Pancreas (tissue), 10 donors: ENCODE results near the gene TICAM1. TPM values are rescaled to one million over a fixed set of nuclear protein-coding genes. Genes with fewer than 3 reads are reported as not detected.

Source experiments
- ATAC-seq, 4 donors: fragments of 200-7000 bp; cut with Tn5 transposase; one replicate each; pipeline versions ENCODE4 v1.8.0 to v1.9.1; 2020; ENCODE audit warnings: mild to moderate bottlenecking in 4 of 4, moderate library complexity in 4 of 4
- DNase-seq, 6 donors: peaks; one replicate each; pipeline ENCODE4 v3.0.0-alpha.2; 2020
- FAIRE-seq: peaks from 2 replicates; lab custom pipeline; 2012; peaks lifted over from hg19 to GRCh38; lab: Jason Lieb, UNC
- H3K27ac ChIP-seq, 4 donors: fragments of 200-600 bp; sonication (generic); 1 replicate in 3 of 4; 2 replicates in 1 of 4; pipeline versions ENCODE4 v1.5.0 to v1.8.0; 2020
- H3K27me3 ChIP-seq, 4 donors: fragments of 200-600 bp; one replicate each; pipeline ENCODE4 v1.8.0; 2021
- H3K36me3 ChIP-seq, 3 donors: fragments of 200-600 bp; sonication (generic) in 1 of 3; one replicate each; pipeline versions ENCODE4 v1.5.0 to v1.8.0; 2020 to 2021
- H3K4me1 ChIP-seq, 3 donors: fragments of 200-600 bp; one replicate each; pipeline ENCODE4 v1.8.0; 2021
- H3K4me3 ChIP-seq, 4 donors: fragments of 200-600 bp; sonication (generic) in 2 of 4; one replicate each; pipeline versions ENCODE4 v1.5.0 to v1.8.0; 2020 to 2021
- H3K9me3 ChIP-seq, 4 donors: fragments of 200-600 bp; one replicate each; pipeline ENCODE4 v1.8.0; 2021
- CTCF ChIP-seq, 4 donors: fragments of 200-600 bp; sonication (generic) in 3 of 4; IDR thresholded peaks; one replicate each; pipeline versions ENCODE4 v1.5.0 to v1.8.0; 2021; ENCODE audit warnings: antibody characterized with exemption in 4 of 4
- WGBS, 2 donors: extraction: QIAGEN DNeasy Blood & Tissue Kit; methylation state at CpG; one replicate each; pipeline ENCODE4 v1.1.7; 2013; 5-methylcytosine and 5-hydroxymethylcytosine counted together
- intact Hi-C, 3 donors: fragments of 100-400 bp; cut with DNase I; formaldehyde crosslinking; loops; one replicate each; pipeline versions ENCODE4 v1.11.1 to v1.14.2; 2022
- microRNA-seq, 2 donors: library from miRNA; unstranded; fragments of <30 nt; microRNA quantifications; one replicate each; pipeline versions ENCODE4 to v1.1.0, GENCODE V29; 2019 to 2020
- polyA plus RNA-seq, 2 donors: library from polyadenylated mRNA; stranded (reverse); fragments of 200-250 nt; gene quantifications; one replicate each; pipeline ENCODE4 v1.2.3, GENCODE V29; 2013
- total RNA-seq, 6 donors: library from RNA; stranded (reverse); fragmentation: NEBNext Ultra II Directional in 4 of 6; extraction: Animal tissue kit (Norgen Biotek cat#: 25700) in 4 of 6; gene quantifications; one replicate each; pipeline versions ENCODE4 v1.2.1 to v1.2.4, GENCODE V29; 2021 to 2023
- donor health status: healthy with polysubstance abuse.
- donor health status: DM: no; HTN: no; CAD: no; lungs with moderate emphysema.
- donor health status: DM: no; HTN: no; CAD: no.
- donor health status: control.
- donor health status: control.
- donor health status: Bipolar disorder and iron deficiency.
- donor health status: DM: yes; HTN: yes; CAD: no.
- donor health status: DM: no; HTN: no; CAD: no.
- donor health status: DM: no; HTN: no; CAD: no.
- donor health status: DM: yes; HTN: yes; CAD: no.

The TICAM1 gene
- total and polyA plus RNA-seq, 8 donors, result 4.9 to 14.1 (median 7.8) TPM

GRCh38 chr19:4772566-4772965 is 58.9 kb downstream of the TICAM1 start:
- H3K4me1 ChIP-seq, result no peaks in the 10 kb centered on the region
- TF ChIP-seq CTCF (IDR thresholded peaks at IDR 0.05), result no peak
- no peaks in the 10 kb centered on the region for H3K36me3 ChIP-seq
- H3K4me3 ChIP-seq, result no peak overlapping the region
- 13 to 17% methylated on average over 2 of the region's 2 CpGs for WGBS, 2 donors
- no peaks in the 10 kb centered on the region for H3K27me3 ChIP-seq
- DNase-seq (no peak), FAIRE-seq (no peak), ATAC-seq (no peak)
- no peaks in the 10 kb centered on the region for H3K9me3 ChIP-seq
- no peak overlapping the region for H3K27ac ChIP-seq
- intact Hi-C loops, result no loop called here

GRCh38 chr19:4768934-4769777 is 62.4 kb downstream of the TICAM1 start:
- Histone ChIP-seq H3K4me3 (peak overlapping the region in 1 of 4 donors; percentile 13), H3K4me1 (no peaks in the 10 kb centered on the region), H3K9me3 (no peaks in the 10 kb centered on the region), H3K36me3 (no peaks in the 10 kb centered on the region), H3K27me3 (no peaks in the 10 kb centered on the region), H3K27ac (no peak overlapping the region)
- intact Hi-C loops, result no loop called here
- FAIRE-seq, result no peak
- DNase-seq, result peak; percentile 71 to 89 (median 86)
- WGBS, 2 donors, result 6 to 9% methylated on average over 37 of the region's 37 CpGs
- no peak for TF ChIP-seq CTCF (IDR thresholded peaks at IDR 0.05)
- ATAC-seq, result peak; percentile 82 to 99 (median 87)

Small RNA genes within 50 kb of the gene (microRNA-seq; reads per million reads assigned to microRNA genes)
- 14.3 to 19.1 reads per million in 2 donors for gene MIR7-3

Other genes with a start within 250 kb of the TICAM1 start
- gene TNFAIP8L1, start 192.2 kb downstream of the TICAM1 start, total RNA-seq, result 1 to 10 TPM; 1.2 to 3.3 (median 1.6) TPM
- gene TNFAIP8L1, start 192.2 kb downstream of the TICAM1 start, polyA plus RNA-seq, result 1 to 10 TPM; 3.5 to 3.6 TPM
- gene MYDGF, start 161.4 kb downstream of the TICAM1 start, total RNA-seq, result 100 to 1,000 TPM in 1 of 6 donors, 10 to 100 TPM in 5; 56.7 to 102 (median 66.4) TPM
- 10 to 100 TPM; 50.3 to 80.6 TPM for gene MYDGF, start 161.4 kb downstream of the TICAM1 start, polyA plus RNA-seq
- 10 to 100 TPM; 19.0 to 36.7 (median 25.0) TPM for gene DPP9, start 107.9 kb downstream of the TICAM1 start, total RNA-seq
- 10 to 100 TPM; 30.4 to 47.4 TPM for gene DPP9, start 107.9 kb downstream of the TICAM1 start, polyA plus RNA-seq
- gene FEM1A, start 40.0 kb downstream of the TICAM1 start, total RNA-seq, result 1 to 10 TPM; 5.4 to 9.2 (median 6.5) TPM
- 1 to 10 TPM; 3.3 to 4.6 TPM for gene FEM1A, start 40.0 kb downstream of the TICAM1 start, polyA plus RNA-seq
- 10 to 100 TPM in 5 of 6 donors, 1 to 10 TPM in 1; 9.3 to 27.5 (median 13.0) TPM for gene PLIN3, start 36.0 kb upstream of the TICAM1 start, total RNA-seq
- 10 to 100 TPM in 1 of 2 donors, 1 to 10 TPM in 1; 9.6 to 34.2 TPM for gene PLIN3, start 36.0 kb upstream of the TICAM1 start, polyA plus RNA-seq
- under 1 TPM in 3 of 6 donors, not detected in 3; 0.12 to 0.15 (median 0.14) TPM for gene ARRDC5, start 71.2 kb upstream of the TICAM1 start, total RNA-seq
- gene ARRDC5, start 71.2 kb upstream of the TICAM1 start, polyA plus RNA-seq, result under 1 TPM in 1 of 2 donors, not detected in 1; 0.09 TPM
- 1 to 10 TPM in 3 of 6 donors, under 1 TPM in 3; 0.28 to 1.7 (median 0.96) TPM for gene UHRF1, start 77.8 kb upstream of the TICAM1 start, total RNA-seq
- gene UHRF1, start 77.8 kb upstream of the TICAM1 start, polyA plus RNA-seq, result under 1 TPM; 0.45 to 0.84 TPM
- 10 to 100 TPM; 13.8 to 22.7 (median 18.5) TPM for gene KDM4B, start 137.4 kb upstream of the TICAM1 start, total RNA-seq
- 10 to 100 TPM; 15.0 to 24.0 TPM for gene KDM4B, start 137.4 kb upstream of the TICAM1 start, polyA plus RNA-seq